Keratinocyte (primary cell): Measurements from ENCODE around the gene ASCL4.

Experiments used
- CTCF ChIP-seq, 3 experiments: IDR thresholded peaks in 1 of 3; conservative IDR thresholded peaks in 1 of 3; optimal IDR thresholded peaks in 1 of 3; 2 replicates in 2 of 3; 3 replicates in 1 of 3; pipeline versions ENCODE3 to v1.5.1; 2011; ENCODE audit warnings: low read length in 3 of 3, mild to moderate bottlenecking in 3 of 3, moderate library complexity in 2 of 3, control low read depth in 1 of 3, inconsistent platforms in 1 of 3; ENCODE audit not compliant: insufficient read depth in 2 of 3; ENCODE audit errors: extremely low read depth in 1 of 3
- EZH2 ChIP-seq: IDR thresholded peaks from one replicate; pipeline ENCODE4 v1.6.1; 2012; ENCODE audit warnings: inconsistent platforms, mild to moderate bottlenecking, low read length, moderate library complexity

- TF ChIP-seq CTCF (optimal IDR thresholded peaks at IDR 0.05 in 1 of 3, IDR thresholded peaks at IDR 0.05 in 1 of 3, conservative IDR thresholded peaks at IDR 0.05 in 1 of 3; ENCODE audit: extremely low read depth in 1 of 3, insufficient read depth in 2 of 3, low read length in 3 of 3) (no peak), EZH2 (no peak)
These were observed 38.7 kb upstream of the ASCL4 start for GRCh38 chr12:107735763-107736162.
